Non-pigmented ciliary epithelial cell (primary cell): ENCODE results near the gene FAM117A.
"Not testable (repeated sequence)": the region's sequence is repeated elsewhere in the genome, so short reads cannot be mapped to it uniquely, and the experiment has no call there.

Experiments used
- DNase-seq: peaks from one replicate; pipeline ENCODE4 v3.0.0-alpha.2; 2010; ENCODE audit warnings: low read depth

FAM117A gene

GRCh38 chr17:49739641-49740271 is 24.2 kb downstream of the FAM117A start:
- DNase-seq, result no peak

- no peak for DNase-seq
These were observed 25.3 kb downstream of the FAM117A start for GRCh38 chr17:49738456-49739163.

- DNase-seq, result no peak
These were observed 29.1 kb downstream of the FAM117A start for GRCh38 chr17:49734515-49735490.

- DNase-seq, result no peak
These were observed 32.5 kb downstream of the FAM117A start for GRCh38 chr17:49731435-49731831.

GRCh38 chr17:49730785-49731434 is 33.0 kb downstream of the FAM117A start:
- DNase-seq, result no peak

- DNase-seq, result no peak
These were observed 33.7 kb downstream of the FAM117A start for GRCh38 chr17:49730078-49730784.

GRCh38 chr17:49729069-49729468 is 34.9 kb downstream of the FAM117A start:
- DNase-seq, result no peak

GRCh38 chr17:49728425-49728824 is 35.5 kb downstream of the FAM117A start:
- no peak for DNase-seq

GRCh38 chr17:49727380-49727779 is 36.6 kb downstream of the FAM117A start:
- no peak for DNase-seq

GRCh38 chr17:49725452-49726130 is 38.3 kb downstream of the FAM117A start:
- DNase-seq, result no peak

- not testable (repeated sequence) for DNase-seq
These were observed 39.4 kb downstream of the FAM117A start for GRCh38 chr17:49724552-49724951.

- no peak for DNase-seq
These were observed 40.5 kb downstream of the FAM117A start for GRCh38 chr17:49723423-49723822.

GRCh38 chr17:49722066-49722465 is 41.9 kb downstream of the FAM117A start:
- no peak for DNase-seq

GRCh38 chr17:49717371-49717861 is 46.5 kb downstream of the FAM117A start:
- no peak for DNase-seq

- no peak for DNase-seq
These were observed 47.1 kb downstream of the FAM117A start for GRCh38 chr17:49716668-49717364.

- DNase-seq, result no peak
These were observed 48.1 kb downstream of the FAM117A start for GRCh38 chr17:49715717-49716279.

- no peak for DNase-seq
These were observed 48.7 kb downstream of the FAM117A start for GRCh38 chr17:49715216-49715615.

- no peak for DNase-seq
These were observed 55.3 kb downstream of the FAM117A start for GRCh38 chr17:49708515-49709183.
